ENCODE data around the gene GPR84. TPM values are rescaled to one million over a fixed set of nuclear protein-coding genes. Genes with fewer than 3 reads are reported as not detected.

The GPR84 gene
- total and polyA plus RNA-seq, 2 of the 8 experiments (the other 6 are each of a cell fraction or from before 2014, with no cell fraction given): 0.09 TPM; not detected in 1

DNA sequence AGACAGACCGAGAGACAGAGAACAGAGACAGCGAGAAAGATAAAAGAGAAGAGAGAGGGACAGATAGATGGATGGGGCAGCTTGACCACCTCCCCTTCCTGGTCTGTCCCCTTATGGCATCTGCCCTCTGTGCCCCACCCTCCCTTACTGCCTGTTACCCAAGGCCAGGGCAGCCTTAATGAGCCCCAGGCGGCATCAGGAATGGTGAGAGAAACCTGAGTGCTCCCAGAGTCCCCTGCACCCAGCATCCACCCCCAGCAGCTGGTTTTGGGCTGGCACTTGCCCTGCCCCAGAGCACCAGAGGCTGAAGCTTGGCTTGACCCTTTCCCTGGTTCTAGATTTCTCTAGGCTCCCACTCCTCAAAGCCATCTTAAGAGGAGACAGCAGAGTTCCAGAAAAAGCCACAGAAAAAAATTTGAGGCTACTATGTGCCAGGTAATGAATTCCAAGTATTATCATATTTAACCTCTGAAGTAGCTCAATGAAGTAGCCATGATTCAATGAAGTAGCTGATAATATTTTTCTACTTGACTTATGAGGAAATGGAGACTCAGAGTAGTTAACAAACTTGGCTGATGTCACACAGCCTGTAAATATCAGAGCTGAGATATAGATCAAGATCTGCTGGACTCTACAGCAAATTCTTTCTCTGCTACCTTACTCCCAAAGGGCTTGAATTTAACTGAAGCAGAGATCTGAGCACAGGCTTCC is 22.3 kb upstream of the GPR84 start:
- no peak overlapping the region for H3K56ac ChIP-seq (replicated peaks; ENCODE audit: insufficient read length, low read depth, low read length)
- H3K36me3 ChIP-seq (ENCODE audit: control insufficient read depth in 2 of 4, insufficient read depth in 4 of 4, low read length in 3 of 4): peaks cover 0 to 4% (median 2%) of the 10 kb centered on the region in 4 experiments; a peak in 2 of 8 replicates
- H3K9me3 ChIP-seq (ENCODE audit: insufficient read depth in 2 of 2, low read depth in 1 of 2, low read length in 1 of 2): no peaks in the 10 kb centered on the region
- peak overlapping the region; percentile 72 to 76; a peak in 3 of 4 replicates for H3K4me2 ChIP-seq (ENCODE audit: insufficient read depth in 1 of 2, low read depth in 2 of 2, low read length in 2 of 2)
- peak overlapping the region; percentile 85 for H2AK5ac ChIP-seq (ENCODE audit: low read depth, low read length)
- FAIRE-seq (no peak), DNase-seq (ENCODE audit: low read depth in 1 of 2, low spot score in 2 of 2) (no peak)
- H2BK20ac ChIP-seq (ENCODE audit: low read length): peak overlapping the region; percentile 95
- peak overlapping the region; percentile 94; the same call in 1 of the 2 replicates for H2BK12ac ChIP-seq (ENCODE audit: low read depth, low read length)
- no peak overlapping the region for H4K5ac ChIP-seq (ENCODE audit: insufficient read length, low read depth, low read length)
- peaks cover 0 to 4% of the 10 kb centered on the region in 2 experiments for H4K20me1 ChIP-seq (replicated peaks in 1 of 2; ENCODE audit: control insufficient read depth in 1 of 2, insufficient read depth in 2 of 2, low read length in 2 of 2)
- ChIA-PET POLR2A (ENCODE audit: partially characterized antibody) (interaction anchor here (0.9 to 1.5 kb wide), 6 partner anchors 9 to 128 kb away, joined by 3 to 16 read pairs (median 4); partner anchors contain the start of genes CBX5 and HNRNPA1), CTCF (ENCODE audit: partially characterized antibody) (interaction anchor here (0.7 to 10.5 kb wide), 17 partner anchors 8 to 363 kb away, joined by 3 to 168 read pairs (median 5); partner anchors contain the start of gene COPZ1)
- TF ChIP-seq RBBP5 (IDR thresholded peaks at IDR 0.05; ENCODE audit: borderline replicate concordance, low read depth, low read length) (no peak), KDM5A (IDR thresholded peaks at IDR 0.05; ENCODE audit: low read length) (no peak), USF2 (IDR thresholded peaks at IDR 0.05; ENCODE audit: low read length) (no peak), RNF2 (IDR thresholded peaks at IDR 0.05; ENCODE audit: borderline replicate concordance, low read depth, low read length, missing control alignments, poor library complexity, severe bottlenecking) (no peak), SIX5 (IDR thresholded peaks at IDR 0.05; ENCODE audit: low read depth, low read length) (no peak), KDM1A (IDR thresholded peaks at IDR 0.05; ENCODE audit: borderline replicate concordance, low read length) (no peak), MAFK (IDR thresholded peaks at IDR 0.05; ENCODE audit: low read depth, low read length) (no peak), SIN3A (conservative IDR thresholded peaks at IDR 0.05 in 1 of 2, IDR thresholded peaks at IDR 0.05 in 1 of 2; ENCODE audit: low read depth in 1 of 2, low read length in 2 of 2) (no peak)
- H2BK120ac ChIP-seq (replicated peaks; ENCODE audit: low read depth, low read length): peak overlapping the region; percentile 17
- no peak overlapping the region for H3K14ac ChIP-seq (ENCODE audit: insufficient read length)
- H4K8ac ChIP-seq (ENCODE audit: extremely low read depth, insufficient read depth, low read length): no peak overlapping the region
- H3K27me3 ChIP-seq (replicated peaks in 1 of 4; ENCODE audit: control insufficient read depth in 3 of 4, extremely low read depth in 1 of 4, insufficient read depth in 3 of 4, low read length in 3 of 4): no peaks in the 10 kb centered on the region
- H2AFZ ChIP-seq (ENCODE audit: low read length): no peak overlapping the region
- no peak overlapping the region for H3K23ac ChIP-seq (ENCODE audit: insufficient read length)
- H2BK5ac ChIP-seq (ENCODE audit: low read depth, low read length): 0 out of 2 replicates have a peak overlapping the region, but pooled peaks have one; percentile 27
- H3K18ac ChIP-seq (ENCODE audit: extremely low read depth, low read length): peak overlapping the region; percentile 93; the same call in 1 of the 2 replicates
- no peak overlapping the region for H3K4ac ChIP-seq (replicated peaks; ENCODE audit: insufficient read length, low read depth, low read length)
- H3K9ac ChIP-seq (replicated peaks in 1 of 4; ENCODE audit: extremely low read depth in 1 of 4, low read depth in 3 of 4, low read length in 3 of 4): no peak overlapping the region
- H3K79me1 ChIP-seq (ENCODE audit: low read depth, low read length): 0 out of 2 replicates have a peak, but pooled peaks cover 3% of the 10 kb centered on the region
- H3K4me3 ChIP-seq (ENCODE audit: extremely low read depth in 1 of 4, insufficient read depth in 2 of 4, low read depth in 3 of 4, low read length in 4 of 4): 0 out of 8 replicates have a peak overlapping the region, but pooled peaks of 1 of the 4 experiments have one; percentile 13
- peaks cover 14% of the 10 kb centered on the region for H3K23me2 ChIP-seq (ENCODE audit: low read depth, low read length)
- peak overlapping the region; percentile 12; the same call in 1 of the 2 replicates for H3K27ac ChIP-seq (ENCODE audit: low read depth, low read length)
- H2BK15ac ChIP-seq (ENCODE audit: low read length): no peak overlapping the region
- peaks cover 48 to 58% (median 51%) of the 10 kb centered on the region in 4 experiments for H3K4me1 ChIP-seq (replicated peaks in 1 of 4; ENCODE audit: control insufficient read depth in 3 of 4, insufficient read depth in 4 of 4, low read length in 3 of 4)
- H3K79me2 ChIP-seq (ENCODE audit: control insufficient read depth in 1 of 2, insufficient read depth in 2 of 2, low read length in 2 of 2): no peaks in the 10 kb centered on the region
- 80% methylated on average over 3 of the region's 3 CpGs; no CpG with 5 or more reads in 1 of the 2 experiments for WGBS, 2 experiments (ENCODE audit: extremely low coverage in 1 of 2, insufficient coverage in 1 of 2, insufficient read length in 1 of 2, insufficient replicate concordance in 2 of 2, low coverage in 1 of 2, low lambda C conversion rate in 2 of 2, missing lambda C conversion rate in 1 of 2)
- peak overlapping the region; percentile 37 for H4K91ac ChIP-seq (replicated peaks; ENCODE audit: insufficient read length, low read length)

Measured in H1 (cell line).